ENCODE results near the gene C11orf91. TPM values are rescaled to one million over a fixed set of nuclear protein-coding genes. Genes with fewer than 3 reads are reported as not detected.

C11orf91 gene
- total RNA-seq, 1 experiment from 2014 or later = 1.3 TPM

GRCh38 chr11:33696411-33696810 is 4.2 kb downstream of the C11orf91 start:
- no peak overlapping the region for H3K4me3 ChIP-seq (ENCODE audit: low read depth in 2 of 2, low read length in 2 of 2)
- H3K9me3 ChIP-seq (ENCODE audit: control insufficient read depth, insufficient read depth, low read depth, low read length) = no peaks in the 10 kb centered on the region
- peak overlapping the region; percentile 94 for H3K27ac ChIP-seq (ENCODE audit: low read length)
- in situ Hi-C loops (cut with HindIII; ENCODE audit: low pct_unique_long_range_greater_than_20kb, low sequenced_read_pairs) = no loop called here
- POLR2A ChIA-PET = interaction anchor here (0.7 kb wide), 1 partner anchor 38 kb away, joined by 11 read pairs; no protein-coding TSS in a partner anchor
- no peaks in the 10 kb centered on the region for H3K27me3 ChIP-seq (ENCODE audit: control insufficient read depth, insufficient read depth, low read length)
- no TSS peak for BruUV-seq (replicated peaks)
- no peaks in the 10 kb centered on the region for H3K36me3 ChIP-seq (ENCODE audit: control insufficient read depth, insufficient read depth, low read length)
- intact Hi-C loops (cut with micrococcal nuclease; ENCODE audit: unreplicated experiment) = no loop called here
- DNase-seq (ENCODE audit: low read depth, low spot score) (no peak), ATAC-seq (no peak)
- TF ChIP-seq CTCF (IDR thresholded peaks at IDR 0.05) = no peak
- TF ChIP-seq REST (IDR thresholded peaks at IDR 0.05; ENCODE audit: insufficient read depth in 1 of 2, low read depth in 2 of 2, low read length in 1 of 2) = no peak
- no peak for TF ChIP-seq SIN3A (IDR thresholded peaks at IDR 0.05; ENCODE audit: borderline replicate concordance, insufficient read depth, low read depth, low read length)
- TF ChIP-seq TCF7L2 (IDR thresholded peaks at IDR 0.05; ENCODE audit: low read depth, low read length) = no peak
- no peak for TF ChIP-seq POLR2AphosphoS5 (IDR thresholded peaks at IDR 0.05; ENCODE audit: low read depth, low read length)
- H3K4me1 ChIP-seq (ENCODE audit: control insufficient read depth, insufficient read depth, low read length) = peaks cover 91% of the 10 kb centered on the region
- CTCF ChIA-PET = interaction anchor here (1.1 kb wide), 1 partner anchor 46 kb away, joined by 3 read pairs; no protein-coding TSS in a partner anchor

GRCh38 chr11:33695051-33695566 is 5.5 kb downstream of the C11orf91 start:
- H3K9me3 ChIP-seq (ENCODE audit: control insufficient read depth, insufficient read depth, low read depth, low read length) = no peaks in the 10 kb centered on the region
- intact Hi-C loops (cut with micrococcal nuclease; ENCODE audit: unreplicated experiment) (no loop called here), in situ Hi-C loops (cut with HindIII; ENCODE audit: low pct_unique_long_range_greater_than_20kb, low sequenced_read_pairs) (no loop called here)
- peak overlapping the region; percentile 94 for H3K27ac ChIP-seq (ENCODE audit: low read length)
- no peak overlapping the region for H3K4me3 ChIP-seq (ENCODE audit: low read depth in 2 of 2, low read length in 2 of 2)
- ChIA-PET CTCF (interaction anchor here (0.6 to 1.2 kb wide), 2 partner anchors 47 to 1429 kb away, joined by 3 to 4 read pairs; no protein-coding TSS in a partner anchor), POLR2A (interaction anchor here (0.6 kb wide), 1 partner anchor 293 kb away, joined by 6 read pairs; no protein-coding TSS in a partner anchor)
- no TSS peak for BruUV-seq (replicated peaks)
- TF ChIP-seq SIN3A (IDR thresholded peaks at IDR 0.05; ENCODE audit: borderline replicate concordance, insufficient read depth, low read depth, low read length) (no peak), TCF7L2 (IDR thresholded peaks at IDR 0.05; ENCODE audit: low read depth, low read length) (peak; percentile 54; the same call in 1 of the 2 replicates), CTCF (IDR thresholded peaks at IDR 0.05) (no peak), POLR2AphosphoS5 (IDR thresholded peaks at IDR 0.05; ENCODE audit: low read depth, low read length) (peak; percentile 59; the same call in 1 of the 2 replicates), REST (IDR thresholded peaks at IDR 0.05; ENCODE audit: insufficient read depth in 1 of 2, low read depth in 2 of 2, low read length in 1 of 2) (no peak)
- DNase-seq (ENCODE audit: low read depth, low spot score) = no peak
- peaks cover 99% of the 10 kb centered on the region for H3K4me1 ChIP-seq (ENCODE audit: control insufficient read depth, insufficient read depth, low read length)
- H3K36me3 ChIP-seq (ENCODE audit: control insufficient read depth, insufficient read depth, low read length) = no peaks in the 10 kb centered on the region
- no peaks in the 10 kb centered on the region for H3K27me3 ChIP-seq (ENCODE audit: control insufficient read depth, insufficient read depth, low read length)
- peak; percentile 3 for ATAC-seq
